Measurements from ENCODE around the gene ST7L.

- TF ChIP-seq CTCF (IDR thresholded peaks at IDR 0.05) (no peak), POLR2A (IDR thresholded peaks at IDR 0.05) (no peak)
These were observed 78.6 kb downstream of the ST7L start for GRCh38 chr1:112540226-112540794.

All from uterus (tissue), 2 donors.